ENCODE measurements around the gene TSFM. TPM values are rescaled to one million over a fixed set of nuclear protein-coding genes. Genes with fewer than 3 reads are reported as not detected.

Gene TSFM
- total RNA-seq, 1 experiment from 2014 or later, result 40.3 TPM

DNA sequence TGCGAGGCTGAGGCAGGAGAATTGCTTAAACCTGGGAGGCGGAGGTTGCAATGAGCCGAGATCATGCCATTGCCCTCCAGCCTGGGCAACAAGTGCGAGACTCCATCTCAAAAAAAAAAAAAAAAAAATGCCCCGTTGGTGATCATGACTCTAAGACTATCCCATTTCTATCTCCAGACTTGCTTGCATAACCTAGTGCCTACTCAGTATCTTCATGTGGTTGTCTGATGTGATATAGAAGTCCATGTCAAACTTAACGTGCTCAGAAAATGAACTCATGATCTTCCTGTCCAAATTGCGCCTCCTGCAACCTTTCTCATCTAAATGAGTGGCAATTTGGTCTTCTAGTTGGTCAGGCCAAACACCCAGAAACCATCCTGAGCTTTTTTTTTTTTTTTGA is 4.7 kb upstream of the TSFM start:
- ATAC-seq, result no peak
- Histone ChIP-seq H3K4me1 (ENCODE audit: control insufficient read depth, insufficient read depth, low read length) (peaks cover 4% of the 10 kb centered on the region; the same call in 1 of the 2 replicates), H3K27ac (ENCODE audit: low read length) (no peak overlapping the region), H3K36me3 (ENCODE audit: control insufficient read depth, insufficient read depth, low read length) (peaks cover under 1% of the 10 kb centered on the region; the same call in 1 of the 2 replicates), H3K4me3 (ENCODE audit: low read depth in 2 of 2, low read length in 2 of 2) (no peak overlapping the region), H3K9me3 (ENCODE audit: control insufficient read depth, insufficient read depth, low read depth, low read length) (no peaks in the 10 kb centered on the region), H3K27me3 (ENCODE audit: control insufficient read depth, insufficient read depth, low read length) (no peaks in the 10 kb centered on the region)
- no peak for TF ChIP-seq POLR2AphosphoS5 (IDR thresholded peaks at IDR 0.05; ENCODE audit: low read depth, low read length)
- TF ChIP-seq, protein P1, sequence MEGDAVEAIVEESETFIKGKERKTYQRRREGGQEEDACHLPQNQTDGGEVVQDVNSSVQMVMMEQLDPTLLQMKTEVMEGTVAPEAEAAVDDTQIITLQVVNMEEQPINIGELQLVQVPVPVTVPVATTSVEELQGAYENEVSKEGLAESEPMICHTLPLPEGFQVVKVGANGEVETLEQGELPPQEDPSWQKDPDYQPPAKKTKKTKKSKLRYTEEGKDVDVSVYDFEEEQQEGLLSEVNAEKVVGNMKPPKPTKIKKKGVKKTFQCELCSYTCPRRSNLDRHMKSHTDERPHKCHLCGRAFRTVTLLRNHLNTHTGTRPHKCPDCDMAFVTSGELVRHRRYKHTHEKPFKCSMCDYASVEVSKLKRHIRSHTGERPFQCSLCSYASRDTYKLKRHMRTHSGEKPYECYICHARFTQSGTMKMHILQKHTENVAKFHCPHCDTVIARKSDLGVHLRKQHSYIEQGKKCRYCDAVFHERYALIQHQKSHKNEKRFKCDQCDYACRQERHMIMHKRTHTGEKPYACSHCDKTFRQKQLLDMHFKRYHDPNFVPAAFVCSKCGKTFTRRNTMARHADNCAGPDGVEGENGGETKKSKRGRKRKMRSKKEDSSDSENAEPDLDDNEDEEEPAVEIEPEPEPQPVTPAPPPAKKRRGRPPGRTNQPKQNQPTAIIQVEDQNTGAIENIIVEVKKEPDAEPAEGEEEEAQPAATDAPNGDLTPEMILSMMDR (IDR thresholded peaks at IDR 0.05), result no peak
- TF ChIP-seq, protein P2, sequence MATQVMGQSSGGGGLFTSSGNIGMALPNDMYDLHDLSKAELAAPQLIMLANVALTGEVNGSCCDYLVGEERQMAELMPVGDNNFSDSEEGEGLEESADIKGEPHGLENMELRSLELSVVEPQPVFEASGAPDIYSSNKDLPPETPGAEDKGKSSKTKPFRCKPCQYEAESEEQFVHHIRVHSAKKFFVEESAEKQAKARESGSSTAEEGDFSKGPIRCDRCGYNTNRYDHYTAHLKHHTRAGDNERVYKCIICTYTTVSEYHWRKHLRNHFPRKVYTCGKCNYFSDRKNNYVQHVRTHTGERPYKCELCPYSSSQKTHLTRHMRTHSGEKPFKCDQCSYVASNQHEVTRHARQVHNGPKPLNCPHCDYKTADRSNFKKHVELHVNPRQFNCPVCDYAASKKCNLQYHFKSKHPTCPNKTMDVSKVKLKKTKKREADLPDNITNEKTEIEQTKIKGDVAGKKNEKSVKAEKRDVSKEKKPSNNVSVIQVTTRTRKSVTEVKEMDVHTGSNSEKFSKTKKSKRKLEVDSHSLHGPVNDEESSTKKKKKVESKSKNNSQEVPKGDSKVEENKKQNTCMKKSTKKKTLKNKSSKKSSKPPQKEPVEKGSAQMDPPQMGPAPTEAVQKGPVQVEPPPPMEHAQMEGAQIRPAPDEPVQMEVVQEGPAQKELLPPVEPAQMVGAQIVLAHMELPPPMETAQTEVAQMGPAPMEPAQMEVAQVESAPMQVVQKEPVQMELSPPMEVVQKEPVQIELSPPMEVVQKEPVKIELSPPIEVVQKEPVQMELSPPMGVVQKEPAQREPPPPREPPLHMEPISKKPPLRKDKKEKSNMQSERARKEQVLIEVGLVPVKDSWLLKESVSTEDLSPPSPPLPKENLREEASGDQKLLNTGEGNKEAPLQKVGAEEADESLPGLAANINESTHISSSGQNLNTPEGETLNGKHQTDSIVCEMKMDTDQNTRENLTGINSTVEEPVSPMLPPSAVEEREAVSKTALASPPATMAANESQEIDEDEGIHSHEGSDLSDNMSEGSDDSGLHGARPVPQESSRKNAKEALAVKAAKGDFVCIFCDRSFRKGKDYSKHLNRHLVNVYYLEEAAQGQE (IDR thresholded peaks at IDR 0.05; ENCODE audit: insufficient read depth in 1 of 2, low read depth in 2 of 2, low read length in 1 of 2), result no peak
- no peak for TF ChIP-seq SIN3A (IDR thresholded peaks at IDR 0.05; ENCODE audit: borderline replicate concordance, insufficient read depth, low read depth, low read length)
- TF ChIP-seq TCF7L2 (IDR thresholded peaks at IDR 0.05; ENCODE audit: low read depth, low read length), result no peak
- CTCF ChIA-PET, result interaction anchor here (0.7 kb wide), 1 partner anchor 18 kb away, joined by 6 read pairs; no protein-coding TSS in a partner anchor
- in situ Hi-C loops (cut with HindIII; ENCODE audit: low pct_unique_long_range_greater_than_20kb, low sequenced_read_pairs) (no loop called here), intact Hi-C loops (cut with micrococcal nuclease; ENCODE audit: unreplicated experiment) (no loop called here)
- BruUV-seq (replicated peaks), result no TSS peak
- POLR2A ChIA-PET, result interaction anchor here (0.6 kb wide), 1 partner anchor 126 kb away, joined by 3 read pairs; no protein-coding TSS in a partner anchor
- DNase-seq (ENCODE audit: low read depth, low spot score), result no peak

DNA sequence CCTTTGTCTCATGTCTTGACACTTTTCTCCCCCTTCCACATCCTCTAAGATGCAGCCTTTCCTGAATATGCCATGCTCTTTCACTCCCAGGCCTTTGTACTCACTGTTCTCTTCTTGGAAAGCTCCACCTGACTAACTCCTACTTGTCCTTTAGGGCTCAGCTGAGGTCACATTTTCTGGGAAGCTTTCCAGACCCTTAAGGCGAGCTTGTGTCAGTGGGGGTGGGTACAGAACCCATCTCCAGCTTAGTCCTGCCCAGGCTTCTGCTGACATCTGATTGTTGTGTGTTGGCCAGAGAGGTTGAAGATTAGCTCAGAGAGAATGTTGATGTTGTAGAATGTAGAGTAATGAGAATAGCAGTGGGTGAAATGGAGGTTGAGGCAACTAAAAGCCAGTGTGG is 2.9 kb upstream of the TSFM start:
- H3K27ac ChIP-seq (ENCODE audit: low read length), result no peak overlapping the region
- BruUV-seq (replicated peaks), result no TSS peak
- H3K4me1 ChIP-seq (ENCODE audit: control insufficient read depth, insufficient read depth, low read length), result peaks cover 4% of the 10 kb centered on the region
- ChIA-PET POLR2A (no interaction called here), CTCF (no interaction called here)
- H3K27me3 ChIP-seq (ENCODE audit: control insufficient read depth, insufficient read depth, low read length), result no peaks in the 10 kb centered on the region
- ATAC-seq (no peak), DNase-seq (ENCODE audit: low read depth, low spot score) (no peak)
- no peak overlapping the region for H3K4me3 ChIP-seq (ENCODE audit: low read depth in 2 of 2, low read length in 2 of 2)
- intact Hi-C loops (cut with micrococcal nuclease; ENCODE audit: unreplicated experiment), result no loop called here
- in situ Hi-C loops (cut with HindIII; ENCODE audit: low pct_unique_long_range_greater_than_20kb, low sequenced_read_pairs), result no loop called here
- H3K36me3 ChIP-seq (ENCODE audit: control insufficient read depth, insufficient read depth, low read length), result no peaks in the 10 kb centered on the region; the same call in 1 of the 2 replicates
- no peaks in the 10 kb centered on the region for H3K9me3 ChIP-seq (ENCODE audit: control insufficient read depth, insufficient read depth, low read depth, low read length)
- TF ChIP-seq SIN3A (IDR thresholded peaks at IDR 0.05; ENCODE audit: borderline replicate concordance, insufficient read depth, low read depth, low read length) (no peak), POLR2AphosphoS5 (IDR thresholded peaks at IDR 0.05; ENCODE audit: low read depth, low read length) (no peak), TCF7L2 (IDR thresholded peaks at IDR 0.05; ENCODE audit: low read depth, low read length) (no peak)
- TF ChIP-seq, protein P1 (IDR thresholded peaks at IDR 0.05), result no peak
- TF ChIP-seq, protein P2 (IDR thresholded peaks at IDR 0.05; ENCODE audit: insufficient read depth in 1 of 2, low read depth in 2 of 2, low read length in 1 of 2), result no peak

Measured in Panc1 (cell line).